RWPE1 (cell line): ENCODE data around the gene FILIP1L.

Experiments
- CTCF ChIA-PET: fragments of 350-600 bp; sonication (Branson Sonifier 250); formaldehyde crosslinking; extraction: SDS; loops from one replicate; lab custom pipeline; 2021; lab: Yijun Ruan, JAX
- POLR2A ChIA-PET: fragments of 400-600 bp; formaldehyde crosslinking; extraction: SDS; loops from one replicate; lab custom pipeline; 2020; ENCODE audit warnings: antibody characterized with exemption; ENCODE audit not compliant: low non-redundant PET; lab: Yijun Ruan, JAX
- DNase-seq: peaks from one replicate; pipeline ENCODE4 v3.0.0; 2012; ENCODE audit warnings: low spot score
- H3K27ac ChIP-seq: fragments of 450-650 bp; 2 replicates; pipeline ENCODE4 v1.5.1; 2017
- TF ChIP-seq, protein P1 (sequence below): fragments of 450-650 bp; conservative IDR thresholded peaks from 2 replicates; pipeline ENCODE4 v1.5.1; 2017; ENCODE audit warnings: low read depth, mild to moderate bottlenecking

FILIP1L gene

DNA sequence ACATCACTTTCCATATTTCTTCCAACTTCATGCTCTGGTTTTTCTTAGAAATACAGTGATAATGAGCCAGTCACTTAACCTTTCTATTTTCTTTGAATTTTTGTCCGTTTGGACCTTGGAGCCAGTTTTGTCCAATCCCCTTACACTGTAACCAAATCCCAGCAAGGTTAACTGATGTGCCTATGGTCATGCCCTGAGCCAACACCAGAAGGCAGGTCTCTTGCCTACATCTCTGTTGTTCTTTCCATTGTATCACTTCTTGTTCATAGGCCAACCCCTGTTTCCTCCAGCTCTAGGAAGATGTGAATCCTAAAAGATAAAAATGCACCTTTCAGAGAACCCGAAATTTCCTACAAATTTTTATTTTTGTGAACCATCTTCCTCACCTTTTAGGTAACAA, 174.0 kb downstream of the FILIP1L start:
- CTCF ChIA-PET, result interaction anchor here (1.1 kb wide), 1 partner anchor 89 kb away, joined by 8 read pairs; no protein-coding TSS in a partner anchor
- POLR2A ChIA-PET, result no interaction called here
- no peak overlapping the region for H3K27ac ChIP-seq

DNA sequence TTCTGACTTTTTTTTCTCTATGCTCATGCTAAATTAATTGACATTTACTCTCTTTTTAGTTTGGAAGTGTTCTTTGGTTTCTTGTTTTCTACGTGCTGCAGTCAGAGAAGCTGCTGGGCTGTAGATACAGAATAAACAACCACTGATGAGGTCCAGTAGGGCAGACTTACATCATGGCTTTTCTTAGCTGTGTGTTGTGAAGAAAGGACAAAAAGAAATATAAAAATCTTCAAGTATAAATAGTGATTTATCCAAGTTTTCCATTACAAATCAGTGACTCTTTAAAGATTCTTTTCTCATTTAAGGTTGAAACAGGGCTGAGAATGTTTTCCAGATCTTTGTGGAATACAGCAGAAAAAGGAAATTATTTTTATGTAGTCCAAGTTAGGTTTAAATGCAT, 174.4 kb downstream of the FILIP1L start:
- no peak for DNase-seq
- no peak overlapping the region for H3K27ac ChIP-seq
- TF ChIP-seq, protein P1, sequence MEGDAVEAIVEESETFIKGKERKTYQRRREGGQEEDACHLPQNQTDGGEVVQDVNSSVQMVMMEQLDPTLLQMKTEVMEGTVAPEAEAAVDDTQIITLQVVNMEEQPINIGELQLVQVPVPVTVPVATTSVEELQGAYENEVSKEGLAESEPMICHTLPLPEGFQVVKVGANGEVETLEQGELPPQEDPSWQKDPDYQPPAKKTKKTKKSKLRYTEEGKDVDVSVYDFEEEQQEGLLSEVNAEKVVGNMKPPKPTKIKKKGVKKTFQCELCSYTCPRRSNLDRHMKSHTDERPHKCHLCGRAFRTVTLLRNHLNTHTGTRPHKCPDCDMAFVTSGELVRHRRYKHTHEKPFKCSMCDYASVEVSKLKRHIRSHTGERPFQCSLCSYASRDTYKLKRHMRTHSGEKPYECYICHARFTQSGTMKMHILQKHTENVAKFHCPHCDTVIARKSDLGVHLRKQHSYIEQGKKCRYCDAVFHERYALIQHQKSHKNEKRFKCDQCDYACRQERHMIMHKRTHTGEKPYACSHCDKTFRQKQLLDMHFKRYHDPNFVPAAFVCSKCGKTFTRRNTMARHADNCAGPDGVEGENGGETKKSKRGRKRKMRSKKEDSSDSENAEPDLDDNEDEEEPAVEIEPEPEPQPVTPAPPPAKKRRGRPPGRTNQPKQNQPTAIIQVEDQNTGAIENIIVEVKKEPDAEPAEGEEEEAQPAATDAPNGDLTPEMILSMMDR, result no peak
- POLR2A ChIA-PET, result no interaction called here
- CTCF ChIA-PET, result interaction anchor here (0.7 to 1.1 kb wide), 2 partner anchors 17 to 89 kb away, joined by 4 to 8 read pairs; no protein-coding TSS in a partner anchor

More for the DNA sequence above, 174.0 kb downstream of the FILIP1L start:
- DNase-seq, result no peak
- TF ChIP-seq, protein P1, result no peak

DNA sequence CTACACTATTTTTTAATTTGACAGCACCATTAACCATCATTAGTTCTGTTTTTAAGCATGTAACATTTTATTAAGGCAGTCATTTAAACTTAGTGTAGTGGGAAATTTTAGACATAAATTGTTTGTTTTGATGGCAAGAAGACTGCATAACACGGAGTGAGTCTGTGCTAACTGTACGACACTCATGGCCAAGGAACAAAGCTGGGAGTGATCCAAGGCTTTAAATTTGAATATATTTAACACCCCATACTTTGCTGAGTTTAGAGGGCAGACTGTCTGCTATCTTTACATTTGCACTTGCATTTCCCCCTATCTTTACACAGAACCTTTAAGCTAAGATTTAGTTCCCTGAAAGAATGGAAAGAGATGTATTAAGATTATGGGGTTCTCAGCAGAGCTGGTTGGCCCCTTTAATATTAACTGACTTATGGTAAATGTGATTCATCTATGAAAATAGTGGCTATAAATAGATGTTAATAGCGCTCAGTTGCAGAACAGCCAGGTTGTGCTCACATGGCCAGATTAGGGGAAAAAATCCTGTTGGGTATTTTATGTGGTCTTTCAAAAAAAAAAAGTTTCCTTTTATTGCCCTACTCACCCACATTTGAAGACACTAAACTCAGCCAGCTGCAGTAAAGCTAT, 175.9 kb downstream of the FILIP1L start:
- ChIA-PET POLR2A (interaction anchor here (0.5 kb wide), 1 partner anchor 19 kb away, joined by 3 read pairs; no protein-coding TSS in a partner anchor), CTCF (interaction anchor here (0.7 kb wide), 1 partner anchor 44 kb away, joined by 4 read pairs; no protein-coding TSS in a partner anchor)
- H3K27ac ChIP-seq, result no peak overlapping the region
- TF ChIP-seq, protein P1, result no peak
- DNase-seq, result no peak

DNA sequence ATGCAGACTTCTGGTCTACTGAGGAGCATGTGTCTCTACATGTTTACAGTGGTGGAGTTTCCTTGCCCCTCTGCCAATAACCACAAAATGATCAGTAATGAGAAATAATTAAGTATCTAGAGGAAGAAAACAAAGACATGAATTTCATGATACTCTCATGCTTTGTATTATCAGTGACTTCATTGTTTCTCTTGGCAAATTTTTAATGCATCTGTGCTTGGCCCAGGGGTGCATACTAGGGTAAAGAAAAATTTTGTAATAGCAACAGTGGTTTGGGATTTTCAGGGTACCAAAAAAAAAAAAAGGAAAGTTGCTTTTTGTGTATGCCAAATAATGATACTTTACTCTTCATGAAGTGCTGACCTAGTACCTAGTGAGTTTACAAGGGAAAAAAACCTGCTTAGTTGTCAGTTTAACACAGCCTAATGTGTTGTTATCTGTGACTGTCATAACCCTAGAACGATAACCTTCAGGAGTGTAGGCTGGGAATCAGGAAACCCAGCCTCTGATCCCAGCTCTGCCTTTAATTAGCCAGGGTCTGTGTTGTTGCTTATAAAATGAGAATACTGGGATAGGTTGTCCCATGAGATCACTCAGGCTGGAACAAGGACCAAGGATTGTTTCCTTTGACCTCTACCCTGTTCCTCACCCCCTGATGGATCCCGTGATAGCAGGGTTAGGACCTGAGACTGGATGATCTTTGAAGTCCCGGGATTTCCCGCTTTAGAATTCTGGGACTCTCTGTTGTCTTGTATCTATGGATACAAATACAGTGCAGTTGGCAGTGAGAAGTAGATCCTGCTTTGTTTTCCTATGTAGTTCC, 179.1 kb downstream of the FILIP1L start:
- ChIA-PET POLR2A (no interaction called here), CTCF (no interaction called here)
- no peak for DNase-seq
- H3K27ac ChIP-seq, result no peak overlapping the region
- TF ChIP-seq, protein P1, result no peak

DNA sequence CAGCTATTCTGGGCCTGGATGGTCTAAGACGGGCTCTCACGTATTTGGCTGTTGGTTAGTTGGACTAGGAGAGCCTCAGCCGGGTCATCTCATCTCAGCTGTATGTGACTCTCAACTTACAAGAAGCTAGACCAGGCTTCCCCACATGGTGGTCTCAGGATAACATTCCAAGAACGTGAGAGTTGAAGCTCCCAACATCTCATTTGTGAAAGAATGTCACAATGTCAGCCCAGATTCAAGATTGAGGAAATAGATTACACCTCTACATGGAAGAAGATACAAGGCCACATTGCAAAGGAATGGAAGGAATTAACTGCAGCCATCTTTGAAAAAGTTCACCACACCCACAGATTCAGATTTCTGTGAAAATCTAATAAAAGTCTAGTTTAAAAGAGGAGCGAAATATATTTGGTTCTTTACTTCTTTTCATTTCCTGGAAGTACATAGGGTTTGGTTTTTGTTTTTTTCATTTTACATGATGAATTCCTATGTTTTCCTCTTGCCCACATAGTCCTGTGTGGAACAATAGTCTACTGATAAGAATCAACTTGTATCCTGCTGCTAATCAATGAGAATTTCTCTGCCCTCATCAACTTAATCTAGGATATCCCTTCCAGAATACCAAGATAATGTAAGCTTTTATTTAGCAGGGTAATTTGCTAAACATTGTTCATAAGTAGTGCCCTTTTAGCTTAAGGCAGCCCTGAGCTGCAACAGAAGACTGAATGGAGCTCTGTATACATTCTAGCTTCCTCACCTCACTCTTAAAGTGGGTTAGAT, 180.1 kb downstream of the FILIP1L start:
- POLR2A ChIA-PET, result no interaction called here

More for the DNA sequence above, 180.1 kb downstream of the FILIP1L start:
- TF ChIP-seq, protein P1, result no peak
- DNase-seq, result no peak
- CTCF ChIA-PET, result no interaction called here
- H3K27ac ChIP-seq, result no peak overlapping the region
